HepG2 (cell line): Measurements from ENCODE around the gene AP4M1. TPM values are rescaled to one million over a fixed set of nuclear protein-coding genes. Genes with fewer than 3 reads are reported as not detected.

Source experiments
- CAMTA2 ChIP-seq: sonication (generic); formaldehyde crosslinking; IDR thresholded peaks from 2 replicates; pipeline ENCODE4 v1.4.0; 2020; ENCODE audit warnings: mild to moderate bottlenecking, missing genetic modification reagents, borderline replicate concordance
- CBX1 ChIP-seq: IDR thresholded peaks from one replicate; pipeline ENCODE4 v1.6.1; 2016; ENCODE audit warnings: antibody characterized with exemption, low read depth
- CC2D1A ChIP-seq: sonication (generic); formaldehyde crosslinking; IDR thresholded peaks from 2 replicates; pipeline ENCODE4 v1.8.1; 2023; ENCODE audit warnings: mild to moderate bottlenecking, missing genetic modification reagents
- DNMT3B ChIP-seq: conservative IDR thresholded peaks from 2 replicates; pipeline ENCODE4 v1.6.1; 2016; ENCODE audit warnings: missing biosample characterization, control low read depth
- FOSL2 ChIP-seq: sonication (generic); formaldehyde crosslinking; IDR thresholded peaks from 2 replicates; pipeline ENCODE4 v1.4.0; 2020; ENCODE audit warnings: missing genetic modification reagents
- GABPA ChIP-seq, 2 experiments: IDR thresholded peaks; 2 replicates each; pipeline ENCODE4 v1.6.1; 2011 to 2016; ENCODE audit warnings: low read depth in 2 of 2, low read length in 1 of 2, missing biosample characterization in 1 of 2, missing genetic modification characterization in 1 of 2
- MED1 ChIP-seq: sonication (generic); formaldehyde crosslinking; IDR thresholded peaks from 2 replicates; pipeline ENCODE4 v1.4.0; 2020; ENCODE audit warnings: missing genetic modification reagents
- NFE2L1 ChIP-seq: sonication (generic); formaldehyde crosslinking; IDR thresholded peaks from 2 replicates; pipeline ENCODE4 v1.4.0; 2020; ENCODE audit warnings: missing genetic modification reagents, mild to moderate bottlenecking, borderline replicate concordance
- RELA ChIP-seq: sonication (generic); formaldehyde crosslinking; IDR thresholded peaks from 2 replicates; pipeline ENCODE4 v1.4.0; 2020; ENCODE audit warnings: missing genetic modification reagents
- SKI ChIP-seq: fragments of 450-650 bp; IDR thresholded peaks from one replicate; pipeline ENCODE4 v1.6.1; 2018; ENCODE audit warnings: mild to moderate bottlenecking; ENCODE audit not compliant: partially characterized antibody
- TBL1XR1 ChIP-seq: fragments of 150-350 bp; IDR thresholded peaks from 2 replicates; pipeline ENCODE4 v1.6.1; 2014; ENCODE audit warnings: borderline replicate concordance, low read length; ENCODE audit not compliant: partially characterized antibody
- ZBTB3 ChIP-seq: sonication (generic); formaldehyde crosslinking; IDR thresholded peaks from 2 replicates; pipeline ENCODE4 v1.4.0; 2020; ENCODE audit warnings: low read depth, mild to moderate bottlenecking, moderate library complexity, missing genetic modification reagents, borderline replicate concordance
- ZFP91 ChIP-seq: sonication (generic); formaldehyde crosslinking; IDR thresholded peaks from 2 replicates; pipeline ENCODE4 v1.9.0; 2022; ENCODE audit warnings: missing genetic modification reagents, mild to moderate bottlenecking, borderline replicate concordance
- ZFY ChIP-seq: sonication (generic); formaldehyde crosslinking; IDR thresholded peaks from 2 replicates; pipeline ENCODE4 v1.4.0; 2020; ENCODE audit warnings: missing genetic modification reagents
- ZMAT3 ChIP-seq: sonication (generic); formaldehyde crosslinking; conservative IDR thresholded peaks from 2 replicates; pipeline ENCODE4 v1.7.0; 2021; ENCODE audit warnings: missing genetic modification reagents
- ZNF143 ChIP-seq: sonication (generic); formaldehyde crosslinking; IDR thresholded peaks from 2 replicates; pipeline ENCODE4 v1.4.0; 2020; ENCODE audit warnings: missing genetic modification reagents
- ZNF317 ChIP-seq: sonication (generic); formaldehyde crosslinking; IDR thresholded peaks from 2 replicates; pipeline ENCODE4 v1.5.0; 2020; ENCODE audit warnings: mild to moderate bottlenecking, missing genetic modification reagents
- ZNF331 ChIP-seq: sonication (generic); formaldehyde crosslinking; IDR thresholded peaks from 2 replicates; pipeline ENCODE4 v1.4.0; 2020; ENCODE audit warnings: missing genetic modification reagents
- ZNF564 ChIP-seq: sonication (generic); formaldehyde crosslinking; IDR thresholded peaks from 2 replicates; pipeline ENCODE4 v1.8.1; 2023; ENCODE audit warnings: mild to moderate bottlenecking, missing genetic modification reagents
- ZNF576 ChIP-seq: sonication (generic); formaldehyde crosslinking; IDR thresholded peaks from 2 replicates; pipeline ENCODE4 v1.4.0; 2020; ENCODE audit warnings: mild to moderate bottlenecking, missing genetic modification reagents
- ZNF605 ChIP-seq: sonication (generic); formaldehyde crosslinking; IDR thresholded peaks from 2 replicates; pipeline ENCODE4 v1.8.0; 2022; ENCODE audit warnings: mild to moderate bottlenecking, missing genetic modification reagents
- ZNF790 ChIP-seq: sonication (generic); formaldehyde crosslinking; IDR thresholded peaks from 2 replicates; pipeline ENCODE4 v1.8.0; 2022; ENCODE audit warnings: missing genetic modification reagents, mild to moderate bottlenecking, borderline replicate concordance
- ZNF792 ChIP-seq: IDR thresholded peaks from 2 replicates; pipeline ENCODE4 v1.6.1; 2016
- ZSCAN21 ChIP-seq: sonication (generic); formaldehyde crosslinking; IDR thresholded peaks from 2 replicates; pipeline ENCODE4 v1.8.0; 2022; ENCODE audit warnings: mild to moderate bottlenecking, missing genetic modification reagents, moderate library complexity, borderline replicate concordance
- polyA plus RNA-seq, 8 experiments: library from polyadenylated mRNA; depleted of rRNA in 3 of 8; stranded (reverse) in 7 of 8; unstranded in 1 of 8; fragments of >200 nt; fragmentation: Illumina TruSeq in 4 of 8; extraction: Trizol in 4 of 8; gene quantifications; 2 replicates each; pipeline versions ENCODE4 v1.2.1 to v1.2.3, GENCODE V29; 2011 to 2016; ENCODE audit warnings: low read depth in 4 of 8, missing spikeins in 1 of 8, mixed read lengths in 1 of 8; ENCODE audit not compliant: insufficient read depth in 1 of 8
- total RNA-seq, 5 experiments: library from RNA; depleted of rRNA; stranded (reverse); fragments of >200 nt; fragmentation: Illumina TruSeq; extraction: Trizol; gene quantifications; 2 replicates each; pipeline ENCODE4 v1.2.3, GENCODE V29; 2016; ENCODE audit warnings: low read depth in 1 of 5
- TF ChIP-seq, protein P1 (sequence below): sonication (generic); formaldehyde crosslinking; IDR thresholded peaks from 2 replicates; pipeline ENCODE4 v1.5.1; 2020; ENCODE audit warnings: missing genetic modification reagents, mild to moderate bottlenecking, borderline replicate concordance
- TF ChIP-seq, protein P2 (sequence below): sonication (generic); formaldehyde crosslinking; IDR thresholded peaks from 2 replicates; pipeline ENCODE4 v1.5.1; 2020; ENCODE audit warnings: missing genetic modification reagents, mild to moderate bottlenecking, borderline replicate concordance

Gene AP4M1
- total and polyA plus RNA-seq, 2 of the 13 experiments (the other 11 are each of a cell fraction or from before 2014, with no cell fraction given) = 6.3 to 9.7 TPM

DNA sequence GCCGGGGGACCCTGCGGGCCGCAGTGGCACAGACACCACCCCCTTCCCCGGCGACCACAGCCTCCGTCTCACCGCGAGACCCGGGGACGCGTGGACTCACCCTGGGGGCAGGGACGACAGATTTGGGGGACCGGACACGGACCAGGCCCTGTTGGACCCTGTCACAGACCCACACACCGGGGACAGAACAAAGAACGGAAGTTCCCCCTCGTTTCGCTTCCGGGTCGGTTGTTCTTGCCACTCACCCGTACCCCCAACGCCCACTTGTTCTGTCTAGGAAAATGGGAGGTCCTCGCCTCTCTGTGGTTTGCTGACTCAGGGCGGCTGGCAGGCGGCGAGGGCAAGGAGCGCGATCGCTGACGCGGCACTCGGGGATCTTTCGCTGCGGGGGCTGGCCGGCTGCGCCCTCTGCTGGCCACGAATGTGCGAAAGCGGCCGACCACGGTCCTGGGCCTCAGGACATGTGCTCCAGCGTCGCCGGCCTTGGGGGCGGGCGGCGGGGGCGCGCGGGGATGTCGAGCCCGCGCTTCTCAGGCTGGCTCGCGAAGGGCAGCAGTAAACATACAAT is 19.8 kb upstream of the AP4M1 start, which contains the start of gene ZNF3 (continued):
- TF ChIP-seq, protein P1, sequence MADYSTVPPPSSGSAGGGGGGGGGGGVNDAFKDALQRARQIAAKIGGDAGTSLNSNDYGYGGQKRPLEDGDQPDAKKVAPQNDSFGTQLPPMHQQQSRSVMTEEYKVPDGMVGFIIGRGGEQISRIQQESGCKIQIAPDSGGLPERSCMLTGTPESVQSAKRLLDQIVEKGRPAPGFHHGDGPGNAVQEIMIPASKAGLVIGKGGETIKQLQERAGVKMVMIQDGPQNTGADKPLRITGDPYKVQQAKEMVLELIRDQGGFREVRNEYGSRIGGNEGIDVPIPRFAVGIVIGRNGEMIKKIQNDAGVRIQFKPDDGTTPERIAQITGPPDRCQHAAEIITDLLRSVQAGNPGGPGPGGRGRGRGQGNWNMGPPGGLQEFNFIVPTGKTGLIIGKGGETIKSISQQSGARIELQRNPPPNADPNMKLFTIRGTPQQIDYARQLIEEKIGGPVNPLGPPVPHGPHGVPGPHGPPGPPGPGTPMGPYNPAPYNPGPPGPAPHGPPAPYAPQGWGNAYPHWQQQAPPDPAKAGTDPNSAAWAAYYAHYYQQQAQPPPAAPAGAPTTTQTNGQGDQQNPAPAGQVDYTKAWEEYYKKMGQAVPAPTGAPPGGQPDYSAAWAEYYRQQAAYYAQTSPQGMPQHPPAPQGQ = peak; percentile 96; the same call in 1 of the 2 replicates
- TF ChIP-seq RELA (CRISPR knock-in tag) (0 out of 2 replicates have a peak, but pooled peaks have one; percentile 83), ZNF576 (CRISPR knock-in tag) (peak; percentile 77; the same call in 1 of the 2 replicates), ZSCAN21 (peak; percentile 85), ZMAT3 (CRISPR knock-in tag) (peak; percentile 91; the same call in 1 of the 2 replicates), ZNF143 (CRISPR knock-in tag) (peak; percentile 36; the same call in 1 of the 2 replicates), ZNF792 (CRISPR knock-in tag) (peak; percentile 94), CAMTA2 (CRISPR knock-in tag) (peak; percentile 96), SKI (peak; percentile 47), ZNF605 (CRISPR knock-in tag) (peak; percentile 81), TBL1XR1 (peak; percentile 90), GABPA (IDR thresholded peaks at IDR 0.05; ENCODE audit: low read depth, low read length) (peak; percentile 98), GABPA (CRISPR knock-in tag; IDR thresholded peaks at IDR 0.05; ENCODE audit: low read depth) (peak; percentile 98), FOSL2 (CRISPR knock-in tag) (peak; percentile 89), ZNF790 (0 out of 2 replicates have a peak, but pooled peaks have one; percentile 38), ZFY (CRISPR knock-in tag) (peak; percentile 96), ZNF564 (peak; percentile 94), DNMT3B (CRISPR knock-in tag) (no peak), NFE2L1 (CRISPR knock-in tag) (peak; percentile 49; the same call in 1 of the 2 replicates), CBX1 (peak; percentile 71), CC2D1A (CRISPR knock-in tag) (no peak), ZBTB3 (CRISPR knock-in tag) (no peak), ZFP91 (CRISPR knock-in tag) (peak; percentile 97), MED1 (CRISPR knock-in tag) (peak; percentile 92), ZNF331 (CRISPR knock-in tag) (peak; percentile 91; the same call in 1 of the 2 replicates), ZNF317 (peak; percentile 88)
- TF ChIP-seq, protein P2, sequence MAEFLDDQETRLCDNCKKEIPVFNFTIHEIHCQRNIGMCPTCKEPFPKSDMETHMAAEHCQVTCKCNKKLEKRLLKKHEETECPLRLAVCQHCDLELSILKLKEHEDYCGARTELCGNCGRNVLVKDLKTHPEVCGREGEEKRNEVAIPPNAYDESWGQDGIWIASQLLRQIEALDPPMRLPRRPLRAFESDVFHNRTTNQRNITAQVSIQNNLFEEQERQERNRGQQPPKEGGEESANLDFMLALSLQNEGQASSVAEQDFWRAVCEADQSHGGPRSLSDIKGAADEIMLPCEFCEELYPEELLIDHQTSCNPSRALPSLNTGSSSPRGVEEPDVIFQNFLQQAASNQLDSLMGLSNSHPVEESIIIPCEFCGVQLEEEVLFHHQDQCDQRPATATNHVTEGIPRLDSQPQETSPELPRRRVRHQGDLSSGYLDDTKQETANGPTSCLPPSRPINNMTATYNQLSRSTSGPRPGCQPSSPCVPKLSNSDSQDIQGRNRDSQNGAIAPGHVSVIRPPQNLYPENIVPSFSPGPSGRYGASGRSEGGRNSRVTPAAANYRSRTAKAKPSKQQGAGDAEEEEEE (CRISPR knock-in tag) = no peak; the same call in 1 of the 2 replicates
